ENCODE results near the gene POLR1H.

GRCh38 chr6:30035784-30036183 is 25.3 kb upstream of the POLR1H start:
- TF ChIP-seq CTCF (IDR thresholded peaks at IDR 0.05) (no peak), POLR2A (IDR thresholded peaks at IDR 0.05) (no peak)

All from lower leg skin (tissue), 3 donors.